Neural crest cell (in vitro differentiated cells): Measurements from ENCODE around the gene EVI5. TPM values are rescaled to one million over a fixed set of nuclear protein-coding genes. Genes with fewer than 3 reads are reported as not detected.
"Not testable (repeated sequence)": the region's sequence is repeated elsewhere in the genome, so short reads cannot be mapped to it uniquely, and the experiment has no call there.

Experiments
- DNase-seq: peaks from one replicate; pipeline ENCODE4 v3.0.0; 2021; ENCODE audit warnings: low read depth, mixed read lengths, low spot score
- H3K27ac Mint-ChIP-seq: one replicate; pipeline ENCODE4 v1.8.0; 2021; ENCODE audit warnings: mild to moderate bottlenecking, mixed read lengths; ENCODE audit not compliant: unreplicated experiment
- H3K27me3 Mint-ChIP-seq: 2 replicates; pipeline ENCODE4 v1.8.0; 2021; ENCODE audit warnings: low read depth, mild to moderate bottlenecking, mixed read lengths
- H3K36me3 Mint-ChIP-seq: 2 replicates; pipeline ENCODE4 v1.8.0; 2021; ENCODE audit warnings: low read depth, mild to moderate bottlenecking, mixed read lengths
- H3K4me1 Mint-ChIP-seq: 2 replicates; pipeline ENCODE4 v1.8.0; 2021; ENCODE audit warnings: mixed read lengths
- H3K4me3 Mint-ChIP-seq: one replicate; pipeline ENCODE4 v1.8.0; 2021; ENCODE audit warnings: mild to moderate bottlenecking, mixed read lengths
- H3K9me3 Mint-ChIP-seq: 2 replicates; pipeline ENCODE4 v1.8.0; 2021; ENCODE audit warnings: mixed read lengths
- CTCF ChIP-seq: fragments of 200-600 bp; sonication (generic); conservative IDR thresholded peaks from 2 replicates; pipeline ENCODE4 v1.5.0; 2021; ENCODE audit warnings: antibody characterized with exemption, mild to moderate bottlenecking
- total RNA-seq: library from RNA; stranded (reverse); gene quantifications from 2 replicates; pipeline ENCODE4 v1.2.1, GENCODE V29; 2021

The EVI5 gene
- total RNA-seq, 1 donor from 2014 or later: 24.7 TPM

GRCh38 chr1:92619466-92620189 is 165.3 kb downstream of the EVI5 start:
- Mint-ChIP-seq H3K4me3 (no peak overlapping the region), H3K27me3 (no peaks in the 10 kb centered on the region), H3K27ac (no peak overlapping the region), H3K9me3 (peaks cover 15% of the 10 kb centered on the region), H3K36me3 (peaks cover 49% of the 10 kb centered on the region), H3K4me1 (no peaks in the 10 kb centered on the region)
- TF ChIP-seq CTCF: no peak
- no peak for DNase-seq

- Mint-ChIP-seq H3K27me3 (no peaks in the 10 kb centered on the region), H3K4me3 (no peak overlapping the region), H3K4me1 (no peaks in the 10 kb centered on the region), H3K27ac (no peak overlapping the region), H3K36me3 (peaks cover 5% of the 10 kb centered on the region), H3K9me3 (no peaks in the 10 kb centered on the region)
- no peak for TF ChIP-seq CTCF
- DNase-seq: no peak
Measured at GRCh38 chr1:92601044-92601443, 183.9 kb downstream of the EVI5 start.

- Mint-ChIP-seq H3K9me3 (no peaks in the 10 kb centered on the region), H3K4me1 (no peaks in the 10 kb centered on the region)
- peak; percentile 62 for TF ChIP-seq CTCF
Measured at GRCh38 chr1:92599184-92599583, 185.7 kb downstream of the EVI5 start.

GRCh38 chr1:92589361-92589760 is 195.5 kb downstream of the EVI5 start:
- not testable (repeated sequence) for H3K27me3 Mint-ChIP-seq, H3K27ac Mint-ChIP-seq, DNase-seq, H3K4me1 Mint-ChIP-seq, H3K4me3 Mint-ChIP-seq, H3K9me3 Mint-ChIP-seq
- H3K36me3 Mint-ChIP-seq: peaks cover 29% of the 10 kb centered on the region

More at GRCh38 chr1:92599184-92599583, 185.7 kb downstream of the EVI5 start:
- H3K36me3 Mint-ChIP-seq: peaks cover 5% of the 10 kb centered on the region
- no peak for DNase-seq
- no peaks in the 10 kb centered on the region for H3K27me3 Mint-ChIP-seq
- H3K27ac Mint-ChIP-seq: no peak overlapping the region
- H3K4me3 Mint-ChIP-seq: no peak overlapping the region

- no peaks in the 10 kb centered on the region for H3K27me3 Mint-ChIP-seq
- H3K9me3 Mint-ChIP-seq: peaks cover 6% of the 10 kb centered on the region
- H3K4me3 Mint-ChIP-seq: no peak overlapping the region
- peaks cover 24% of the 10 kb centered on the region for H3K36me3 Mint-ChIP-seq
- H3K4me1 Mint-ChIP-seq: no peaks in the 10 kb centered on the region
- H3K27ac Mint-ChIP-seq: no peak overlapping the region
- DNase-seq: no peak
- TF ChIP-seq CTCF: no peak
Measured at GRCh38 chr1:92587445-92587844, 197.5 kb downstream of the EVI5 start.

- H3K4me1 Mint-ChIP-seq: no peaks in the 10 kb centered on the region
- no peak overlapping the region for H3K4me3 Mint-ChIP-seq
Measured at GRCh38 chr1:92585831-92586230, 199.1 kb downstream of the EVI5 start.

GRCh38 chr1:92584810-92585209 is 200.1 kb downstream of the EVI5 start:
- not testable (repeated sequence) for H3K9me3 Mint-ChIP-seq, H3K4me3 Mint-ChIP-seq
- H3K36me3 Mint-ChIP-seq: peaks cover 11% of the 10 kb centered on the region

More at GRCh38 chr1:92585831-92586230, 199.1 kb downstream of the EVI5 start:
- no peak for DNase-seq
- Mint-ChIP-seq H3K9me3 (peaks cover 6% of the 10 kb centered on the region), H3K27me3 (no peaks in the 10 kb centered on the region), H3K36me3 (peaks cover 20% of the 10 kb centered on the region), H3K27ac (no peak overlapping the region)
- no peak for TF ChIP-seq CTCF

More at GRCh38 chr1:92584810-92585209, 200.1 kb downstream of the EVI5 start:
- H3K4me1 Mint-ChIP-seq, H3K27ac Mint-ChIP-seq, H3K27me3 Mint-ChIP-seq, DNase-seq: not testable (repeated sequence)
